LNCaP clone FGC (cell line): ENCODE data around the gene THRB.

Experiments
- DNase-seq: peaks from one replicate; pipeline ENCODE4 v3.0.0-alpha.2; 2011; ENCODE audit warnings: low read depth
- H3K4me3 ChIP-seq: 2 replicates; pipeline ENCODE4 v1.5.1; 2011; ENCODE audit warnings: mild to moderate bottlenecking, low read depth, low read length, control low read depth
- CTCF ChIP-seq: IDR thresholded peaks from 2 replicates; pipeline ENCODE4 v1.5.1; 2012; ENCODE audit warnings: mild to moderate bottlenecking; ENCODE audit not compliant: control insufficient read depth, insufficient read depth; ENCODE audit errors: extremely low read depth

THRB gene

GRCh38 chr3:24481193-24481592 lies 13.5 kb downstream of the THRB start:
- H3K4me3 ChIP-seq = no peak overlapping the region
- TF ChIP-seq CTCF = no peak
- no peak for DNase-seq

- H3K4me3 ChIP-seq = no peak overlapping the region
- TF ChIP-seq CTCF = no peak
- no peak for DNase-seq
Measured at GRCh38 chr3:24480497-24480896, 14.2 kb downstream of the THRB start.

- no peak for DNase-seq
- no peak for TF ChIP-seq CTCF
- no peak overlapping the region for H3K4me3 ChIP-seq
Measured at GRCh38 chr3:24479816-24480215, 14.8 kb downstream of the THRB start.

GRCh38 chr3:24476871-24477656 lies 17.6 kb downstream of the THRB start:
- H3K4me3 ChIP-seq = no peak overlapping the region
- DNase-seq = no peak
- TF ChIP-seq CTCF = no peak

- no peak for TF ChIP-seq CTCF
- no peak overlapping the region for H3K4me3 ChIP-seq
- DNase-seq = no peak
Measured at GRCh38 chr3:24475925-24476324, 18.7 kb downstream of the THRB start.

- no peak overlapping the region for H3K4me3 ChIP-seq
- no peak for TF ChIP-seq CTCF
- no peak for DNase-seq
Measured at GRCh38 chr3:24474862-24475261, 19.8 kb downstream of the THRB start.

GRCh38 chr3:24472358-24472757 lies 22.3 kb downstream of the THRB start:
- H3K4me3 ChIP-seq = no peak overlapping the region
- no peak for TF ChIP-seq CTCF
- DNase-seq = no peak
